Activated CD4-positive, alpha-beta T cell treated with anti-CD3 and anti-CD28 coated beads, Interleukin-2, amount 50 U/mL, for 24 hours (primary cell): ENCODE results near the gene CDH13.

Experiments
- DNase-seq, 2 donors: peaks; one replicate each; pipeline ENCODE4 v3.0.0-alpha.2; 2020; ENCODE audit warnings: low read depth in 1 of 2, low spot score in 1 of 2

CDH13 gene

GRCh38 chr16:82694239-82694874 is 67.6 kb downstream of the CDH13 start:
- no peak for DNase-seq

- DNase-seq = no peak
Observed at GRCh38 chr16:82695806-82696205, 69.0 kb downstream of the CDH13 start.

- no peak for DNase-seq
Observed at GRCh38 chr16:82699260-82699659, 72.5 kb downstream of the CDH13 start.

- DNase-seq = no peak
Observed at GRCh38 chr16:82699711-82700495, 73.1 kb downstream of the CDH13 start.

GRCh38 chr16:82700541-82701235 is 73.9 kb downstream of the CDH13 start:
- no peak for DNase-seq

- no peak for DNase-seq
Observed at GRCh38 chr16:82701442-82701955, 74.7 kb downstream of the CDH13 start.

GRCh38 chr16:82703161-82703560 is 76.4 kb downstream of the CDH13 start:
- DNase-seq = no peak

GRCh38 chr16:82703871-82704768 is 77.4 kb downstream of the CDH13 start:
- DNase-seq = no peak

- DNase-seq = no peak
Observed at GRCh38 chr16:82709987-82710386, 83.2 kb downstream of the CDH13 start.

GRCh38 chr16:82713778-82714177 is 87.0 kb downstream of the CDH13 start:
- no peak for DNase-seq

- no peak for DNase-seq
Observed at GRCh38 chr16:82715160-82715559, 88.4 kb downstream of the CDH13 start.

- no peak for DNase-seq
Observed at GRCh38 chr16:82715833-82716232, 89.1 kb downstream of the CDH13 start.

- no peak for DNase-seq
Observed at GRCh38 chr16:82716361-82716855, 89.6 kb downstream of the CDH13 start.

GRCh38 chr16:82720414-82720813 is 93.6 kb downstream of the CDH13 start:
- no peak for DNase-seq

GRCh38 chr16:82726306-82726705 is 99.5 kb downstream of the CDH13 start:
- DNase-seq = no peak

GRCh38 chr16:82728901-82729300 is 102.1 kb downstream of the CDH13 start:
- no peak for DNase-seq

GRCh38 chr16:82730901-82731300 is 104.1 kb downstream of the CDH13 start:
- DNase-seq = no peak

- DNase-seq = no peak
Observed at GRCh38 chr16:82732461-82732860, 105.7 kb downstream of the CDH13 start.

GRCh38 chr16:82735186-82735585 is 108.4 kb downstream of the CDH13 start:
- DNase-seq = no peak

GRCh38 chr16:82735673-82736091 is 108.9 kb downstream of the CDH13 start:
- no peak for DNase-seq

GRCh38 chr16:82736224-82736623 is 109.5 kb downstream of the CDH13 start:
- no peak for DNase-seq
